LNCAP (cell line): ENCODE results near the gene DRC7.

ENCODE experiments used
- CTCF ChIP-seq: fragments of 450-650 bp; IDR thresholded peaks from 2 replicates; pipeline ENCODE4 v1.5.1; 2017; ENCODE audit warnings: mild to moderate bottlenecking

DRC7 gene

DNA sequence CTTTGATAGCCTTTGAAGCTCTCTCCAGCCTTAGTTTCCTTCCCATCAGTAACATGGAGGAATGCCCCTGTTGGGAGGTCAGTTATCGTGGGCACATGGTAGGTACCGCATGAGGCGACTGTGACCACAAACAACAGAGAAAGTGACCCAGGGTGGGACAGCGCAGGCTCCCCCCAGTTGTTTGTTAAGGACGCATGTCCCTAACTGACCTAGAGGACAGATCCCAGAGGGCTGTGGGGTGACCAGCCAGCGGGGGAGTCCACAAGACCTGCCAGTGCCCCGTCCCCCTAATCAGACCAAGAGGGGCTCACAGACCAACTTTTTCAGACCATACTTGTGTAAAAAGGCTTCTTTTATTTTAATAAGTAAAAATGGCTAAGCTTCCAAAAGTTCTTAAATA, 63.3 kb downstream of the DRC7 start:
- TF ChIP-seq CTCF = no peak

- TF ChIP-seq CTCF = no peak
Observed at GRCh38 chr16:57758331-57759117, 63.9 kb downstream of the DRC7 start.

- TF ChIP-seq CTCF = no peak
Observed at GRCh38 chr16:57759131-57759530, 64.5 kb downstream of the DRC7 start.

DNA sequence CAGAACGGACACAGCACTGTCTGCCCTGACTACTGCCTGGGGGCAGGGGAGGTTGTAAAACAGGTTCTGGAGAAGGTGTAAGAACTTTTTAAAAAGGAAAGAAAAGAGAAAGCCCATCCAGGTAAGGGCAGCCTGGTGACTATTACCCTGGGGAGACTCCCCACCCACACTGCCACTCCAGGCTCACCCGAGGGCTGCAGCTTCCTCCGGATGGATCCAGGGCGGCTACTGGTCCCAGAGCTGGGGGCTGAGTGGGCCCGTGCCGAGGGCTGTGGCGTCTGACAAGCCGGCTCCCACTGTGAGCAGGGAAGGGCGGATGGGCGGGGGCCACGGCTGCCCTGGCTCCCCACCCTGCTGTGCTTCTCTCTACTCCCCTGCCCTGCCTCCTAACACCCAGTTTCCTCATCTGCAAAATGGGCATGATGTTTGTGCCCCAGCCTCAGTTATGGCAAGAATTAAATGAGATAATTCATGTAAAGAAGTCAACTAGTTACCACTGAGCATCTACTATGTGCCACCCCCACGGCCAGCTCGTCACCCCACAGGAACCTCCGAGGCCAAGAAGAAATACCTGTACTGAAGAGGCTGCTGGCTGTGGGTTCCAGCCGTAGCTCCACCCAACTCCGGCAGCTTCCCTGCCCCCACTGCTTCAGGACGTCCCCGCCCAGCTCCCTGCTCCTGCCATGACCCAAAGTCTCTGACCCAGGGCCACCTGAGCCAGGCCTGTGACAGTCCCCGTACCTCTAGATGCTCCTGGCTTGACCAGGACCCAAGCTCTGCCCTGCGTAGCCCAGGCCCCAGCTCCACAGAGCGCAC, 65.1 kb downstream of the DRC7 start:
- TF ChIP-seq CTCF = no peak

- TF ChIP-seq CTCF = no peak
Observed at GRCh38 chr16:57760357-57761160, 66.0 kb downstream of the DRC7 start.

DNA sequence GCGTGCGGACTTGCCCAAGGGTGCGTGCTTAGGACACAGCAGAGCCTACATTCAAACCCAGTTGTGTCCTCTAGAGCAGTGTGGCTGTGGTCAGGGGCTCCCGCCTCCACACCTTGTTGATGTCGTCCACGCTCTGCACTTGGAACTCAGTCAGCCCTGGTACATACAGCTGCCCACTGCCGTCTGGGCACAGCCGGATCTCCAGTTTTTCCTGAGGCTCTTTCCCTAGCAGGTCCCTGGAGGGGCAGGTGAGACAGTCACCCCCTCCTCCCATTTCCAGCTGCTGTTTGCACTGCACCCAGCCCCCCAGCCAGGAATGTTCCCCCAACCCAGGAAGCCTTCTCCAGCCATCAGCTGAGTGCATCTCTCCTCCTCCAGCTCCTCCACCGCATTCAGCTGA, 66.7 kb downstream of the DRC7 start:
- TF ChIP-seq CTCF = no peak

- no peak for TF ChIP-seq CTCF
Observed at GRCh38 chr16:57761957-57762356, 67.4 kb downstream of the DRC7 start.
